Measurements from ENCODE around the gene KIF21B.
"Not testable (repeated sequence)": the region's sequence is repeated elsewhere in the genome, so short reads cannot be mapped to it uniquely, and the experiment has no call there.

KIF21B gene

DNA sequence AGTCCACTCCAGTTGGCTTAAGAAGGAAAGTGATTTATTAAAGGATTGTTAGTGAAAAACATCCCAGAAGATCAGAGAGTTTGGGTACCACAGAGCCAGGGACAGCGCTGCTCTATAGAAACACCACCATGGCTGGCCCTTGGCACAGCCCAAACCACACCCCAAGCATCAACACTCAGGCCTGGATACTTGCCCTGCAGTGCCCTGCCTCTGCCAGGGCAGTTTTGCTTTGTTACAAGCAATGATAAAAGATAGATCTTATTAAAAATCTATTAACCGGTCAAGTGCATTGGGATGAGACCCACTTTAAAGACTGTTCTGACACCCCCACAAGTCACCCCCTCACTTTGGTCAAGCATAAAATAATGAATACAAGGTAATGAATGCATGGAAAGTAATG lies 56.6 kb downstream of the KIF21B start:
- no peak overlapping the region for H3K27ac ChIP-seq (ENCODE audit: low read length)
- H3K9me3 ChIP-seq (ENCODE audit: insufficient read depth, low read depth, low read length): no peaks in the 10 kb centered on the region
- no peak overlapping the region for H3K4me3 ChIP-seq (ENCODE audit: low read length)
- no peak overlapping the region for H3K9ac ChIP-seq (ENCODE audit: low read depth, low read length)
- H3K27me3 ChIP-seq (ENCODE audit: insufficient read depth, low read length): no peaks in the 10 kb centered on the region
- H3K36me3 ChIP-seq (ENCODE audit: insufficient read depth, low read depth, low read length): no peaks in the 10 kb centered on the region
- H3K4me1 ChIP-seq (ENCODE audit: insufficient read depth, low read length): no peaks in the 10 kb centered on the region

DNA sequence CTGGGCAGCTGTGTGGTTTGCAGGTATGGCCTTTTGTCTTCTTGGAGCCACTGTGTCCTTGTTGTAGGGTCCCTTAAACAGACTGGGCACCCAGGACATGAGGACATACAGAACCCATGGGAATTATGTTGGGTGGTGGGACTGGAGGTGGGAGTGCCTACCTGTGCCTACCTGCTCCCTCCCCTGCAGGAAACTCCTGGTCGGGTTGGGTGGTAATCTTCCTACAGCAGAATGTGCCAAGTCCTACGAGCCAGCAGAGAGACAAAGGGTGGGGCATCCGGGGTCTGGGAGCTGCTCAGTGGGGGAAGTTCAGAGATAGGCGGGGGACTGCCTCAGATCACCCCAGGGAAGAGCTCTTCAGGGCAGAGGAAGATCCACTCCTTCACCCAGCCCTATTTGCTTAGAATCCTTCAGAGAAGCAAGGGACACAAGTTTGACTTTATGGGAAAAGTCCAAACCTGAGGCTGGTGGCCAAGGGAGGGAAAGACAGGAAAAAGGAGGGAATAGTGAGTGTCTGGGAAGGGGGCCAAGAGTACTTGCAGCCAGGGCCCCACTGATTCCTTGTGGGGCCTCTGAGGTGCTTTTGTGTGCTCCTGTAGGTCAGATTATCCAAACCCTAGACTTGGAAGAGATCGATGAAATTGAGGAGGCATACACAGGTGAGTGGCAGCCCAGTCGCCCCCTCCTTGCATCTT lies 58.3 kb downstream of the KIF21B start:
- Histone ChIP-seq H3K27me3 (ENCODE audit: insufficient read depth, low read length) (no peaks in the 10 kb centered on the region), H3K27ac (ENCODE audit: low read length) (no peak overlapping the region), H3K4me3 (ENCODE audit: low read length) (no peak overlapping the region), H3K36me3 (ENCODE audit: insufficient read depth, low read depth, low read length) (no peaks in the 10 kb centered on the region), H3K4me1 (ENCODE audit: insufficient read depth, low read length) (no peaks in the 10 kb centered on the region), H3K9me3 (ENCODE audit: insufficient read depth, low read depth, low read length) (no peaks in the 10 kb centered on the region), H3K9ac (ENCODE audit: low read depth, low read length) (no peak overlapping the region)

DNA sequence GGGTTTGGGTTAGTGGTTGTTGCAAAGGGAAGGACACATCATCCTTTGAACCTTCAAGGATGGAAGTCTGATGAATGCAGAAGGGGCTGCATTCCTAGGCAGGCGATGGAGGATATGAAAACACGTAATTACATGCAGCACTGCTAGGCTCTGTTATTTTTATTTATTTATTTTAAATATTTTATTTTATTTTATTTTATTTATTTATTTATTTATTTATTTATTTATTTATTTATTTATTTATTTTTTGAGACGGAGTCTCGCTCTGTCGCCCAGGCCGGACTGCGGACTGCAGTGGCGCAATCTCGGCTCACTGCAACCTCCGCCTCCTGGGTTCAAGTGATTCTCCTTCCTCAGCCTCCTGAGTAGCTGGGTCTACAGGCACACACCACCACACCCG lies 59.6 kb downstream of the KIF21B start:
- not testable (repeated sequence) for H3K27me3 ChIP-seq (ENCODE audit: insufficient read depth, low read length); H3K9me3 ChIP-seq (ENCODE audit: insufficient read depth, low read depth, low read length); H3K9ac ChIP-seq (ENCODE audit: low read depth, low read length); H3K27ac ChIP-seq (ENCODE audit: low read length); H3K4me3 ChIP-seq (ENCODE audit: low read length); H3K4me1 ChIP-seq (ENCODE audit: insufficient read depth, low read length); H3K36me3 ChIP-seq (ENCODE audit: insufficient read depth, low read depth, low read length)

DNA sequence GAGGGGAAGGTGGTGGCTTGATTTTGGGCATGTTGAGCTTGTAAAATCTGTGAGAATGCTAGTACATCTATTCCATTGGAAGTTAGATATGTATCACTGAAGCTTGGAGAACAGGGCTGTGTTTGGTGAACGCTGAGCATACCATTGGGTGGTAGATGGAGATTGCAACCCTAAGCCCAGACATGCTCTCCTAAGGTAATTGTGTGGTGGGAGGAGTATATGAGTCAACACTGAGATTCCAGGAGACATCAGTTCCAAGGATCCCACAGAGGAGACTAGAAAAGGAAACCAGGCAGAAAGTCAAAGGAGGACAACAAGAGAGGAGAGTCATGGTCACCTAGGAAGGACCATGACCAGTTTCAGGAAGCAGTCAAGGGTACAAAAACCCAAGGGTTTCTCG lies 60.4 kb downstream of the KIF21B start:
- Histone ChIP-seq H3K4me1 (ENCODE audit: insufficient read depth, low read length) (no peaks in the 10 kb centered on the region), H3K9me3 (ENCODE audit: insufficient read depth, low read depth, low read length) (no peaks in the 10 kb centered on the region), H3K4me3 (ENCODE audit: low read length) (no peak overlapping the region), H3K27ac (ENCODE audit: low read length) (no peak overlapping the region), H3K9ac (ENCODE audit: low read depth, low read length) (no peak overlapping the region), H3K36me3 (ENCODE audit: insufficient read depth, low read depth, low read length) (no peaks in the 10 kb centered on the region), H3K27me3 (ENCODE audit: insufficient read depth, low read length) (no peaks in the 10 kb centered on the region)

DNA sequence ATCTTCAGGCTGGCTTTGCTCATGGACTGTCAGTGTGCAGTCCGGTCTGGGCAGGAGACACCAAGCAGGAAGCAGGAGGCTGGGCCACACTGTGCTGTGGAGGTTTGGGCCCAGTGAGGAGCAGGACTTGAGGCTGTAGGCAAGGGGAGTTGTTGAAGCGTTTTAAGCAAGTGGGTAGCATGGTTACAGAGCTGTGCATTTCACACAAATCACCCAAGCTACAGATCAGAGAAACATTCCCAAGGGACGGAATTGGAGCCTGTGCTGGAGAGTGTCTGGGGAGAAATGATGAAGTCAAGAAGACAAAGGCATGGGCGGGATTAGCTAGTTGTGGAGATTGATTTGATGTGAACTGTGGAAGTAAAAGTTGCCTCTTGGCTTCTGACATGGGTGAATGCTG lies 60.9 kb downstream of the KIF21B start:
- Histone ChIP-seq H3K4me3 (ENCODE audit: low read length) (no peak overlapping the region), H3K27me3 (ENCODE audit: insufficient read depth, low read length) (no peaks in the 10 kb centered on the region), H3K27ac (ENCODE audit: low read length) (no peak overlapping the region), H3K36me3 (ENCODE audit: insufficient read depth, low read depth, low read length) (no peaks in the 10 kb centered on the region), H3K4me1 (ENCODE audit: insufficient read depth, low read length) (no peaks in the 10 kb centered on the region), H3K9me3 (ENCODE audit: insufficient read depth, low read depth, low read length) (no peaks in the 10 kb centered on the region), H3K9ac (ENCODE audit: low read depth, low read length) (no peak overlapping the region)

DNA sequence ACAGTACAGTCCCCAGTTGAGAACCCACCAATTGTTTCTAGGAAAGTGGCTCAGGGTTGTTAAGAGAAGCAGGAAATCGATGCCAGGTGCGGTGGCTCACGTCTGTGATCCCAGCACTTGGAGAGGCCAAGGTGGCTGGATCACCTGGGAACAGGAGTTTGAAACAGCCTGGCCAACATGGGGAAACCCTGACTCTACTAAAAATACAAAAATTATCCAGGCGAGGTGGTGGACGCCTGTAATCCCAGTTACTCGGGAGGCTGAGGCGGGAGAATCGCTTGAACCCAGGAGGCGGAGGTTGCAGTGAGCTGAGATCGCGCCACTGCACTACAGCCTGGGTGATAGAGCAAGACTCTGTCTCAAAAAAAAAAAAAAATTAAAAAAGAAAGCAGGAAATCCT lies 61.4 kb downstream of the KIF21B start:
- H3K4me1 ChIP-seq (ENCODE audit: insufficient read depth, low read length); H3K27me3 ChIP-seq (ENCODE audit: insufficient read depth, low read length); H3K4me3 ChIP-seq (ENCODE audit: low read length); H3K36me3 ChIP-seq (ENCODE audit: insufficient read depth, low read depth, low read length); H3K9me3 ChIP-seq (ENCODE audit: insufficient read depth, low read depth, low read length); H3K27ac ChIP-seq (ENCODE audit: low read length); H3K9ac ChIP-seq (ENCODE audit: low read depth, low read length): not testable (repeated sequence)

DNA sequence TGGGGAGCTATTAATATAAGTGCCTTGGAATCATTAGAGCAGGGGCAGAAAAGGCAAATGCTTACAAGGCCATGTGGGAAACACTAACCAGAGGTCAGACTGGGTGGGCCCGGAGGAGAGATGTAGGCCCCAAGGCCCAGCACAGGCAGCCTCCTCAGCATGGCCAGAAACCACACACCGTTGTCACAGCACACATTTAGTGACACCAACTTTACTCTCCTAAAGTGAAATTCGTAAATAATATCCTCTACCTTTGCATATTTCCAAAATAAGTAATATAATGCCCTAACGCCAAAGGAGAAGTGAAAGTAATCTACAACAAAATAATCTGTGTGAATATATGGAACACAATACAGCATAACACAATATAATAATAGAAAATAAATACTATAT lies 62.6 kb downstream of the KIF21B start:
- Histone ChIP-seq H3K36me3 (ENCODE audit: insufficient read depth, low read depth, low read length) (no peaks in the 10 kb centered on the region), H3K27me3 (ENCODE audit: insufficient read depth, low read length) (no peaks in the 10 kb centered on the region), H3K27ac (ENCODE audit: low read length) (no peak overlapping the region), H3K4me1 (ENCODE audit: insufficient read depth, low read length) (no peaks in the 10 kb centered on the region), H3K4me3 (ENCODE audit: low read length) (no peak overlapping the region), H3K9ac (ENCODE audit: low read depth, low read length) (no peak overlapping the region), H3K9me3 (ENCODE audit: insufficient read depth, low read depth, low read length) (no peaks in the 10 kb centered on the region)

DNA sequence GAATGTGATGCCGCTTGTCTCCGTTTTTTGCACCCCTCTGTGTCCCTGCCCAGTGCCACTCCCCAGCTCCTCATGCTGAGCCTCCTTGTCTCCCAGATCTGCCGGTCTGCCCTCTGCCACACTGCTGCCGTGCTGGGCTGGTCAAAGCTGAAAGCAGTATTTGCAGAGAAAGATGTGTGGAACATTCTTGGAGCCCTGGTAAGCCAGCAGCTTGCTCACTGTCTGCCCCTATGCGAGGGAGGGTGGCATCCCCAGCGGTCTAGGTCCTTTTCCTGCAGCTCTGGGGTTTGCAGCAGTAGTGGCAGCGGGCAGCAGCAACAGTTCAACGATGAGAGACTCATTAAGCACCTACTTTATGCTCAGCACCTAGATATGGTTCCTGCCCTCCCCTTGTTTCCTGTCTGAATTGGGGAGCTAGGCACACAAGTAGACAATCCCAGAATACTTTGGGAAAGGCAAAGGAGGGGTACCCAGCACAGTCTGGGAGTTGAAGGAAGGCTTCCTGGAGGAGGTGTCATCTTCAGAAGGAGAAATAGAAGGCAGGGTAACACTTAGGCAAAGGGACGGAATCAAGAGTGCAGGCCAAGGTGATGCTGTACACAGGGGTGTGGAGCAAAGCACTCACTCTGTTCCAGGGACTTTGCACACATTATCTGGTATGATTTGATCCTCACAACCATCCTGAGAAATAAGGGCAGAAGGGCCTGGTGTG lies 63.1 kb downstream of the KIF21B start:
- H3K4me1 ChIP-seq (ENCODE audit: insufficient read depth, low read length): no peaks in the 10 kb centered on the region
- no peak overlapping the region for H3K4me3 ChIP-seq (ENCODE audit: low read length)
- no peaks in the 10 kb centered on the region for H3K9me3 ChIP-seq (ENCODE audit: insufficient read depth, low read depth, low read length)
- H3K27ac ChIP-seq (ENCODE audit: low read length): no peak overlapping the region
- no peak overlapping the region for H3K9ac ChIP-seq (ENCODE audit: low read depth, low read length)
- no peaks in the 10 kb centered on the region for H3K27me3 ChIP-seq (ENCODE audit: insufficient read depth, low read length)
- no peaks in the 10 kb centered on the region for H3K36me3 ChIP-seq (ENCODE audit: insufficient read depth, low read depth, low read length)

DNA sequence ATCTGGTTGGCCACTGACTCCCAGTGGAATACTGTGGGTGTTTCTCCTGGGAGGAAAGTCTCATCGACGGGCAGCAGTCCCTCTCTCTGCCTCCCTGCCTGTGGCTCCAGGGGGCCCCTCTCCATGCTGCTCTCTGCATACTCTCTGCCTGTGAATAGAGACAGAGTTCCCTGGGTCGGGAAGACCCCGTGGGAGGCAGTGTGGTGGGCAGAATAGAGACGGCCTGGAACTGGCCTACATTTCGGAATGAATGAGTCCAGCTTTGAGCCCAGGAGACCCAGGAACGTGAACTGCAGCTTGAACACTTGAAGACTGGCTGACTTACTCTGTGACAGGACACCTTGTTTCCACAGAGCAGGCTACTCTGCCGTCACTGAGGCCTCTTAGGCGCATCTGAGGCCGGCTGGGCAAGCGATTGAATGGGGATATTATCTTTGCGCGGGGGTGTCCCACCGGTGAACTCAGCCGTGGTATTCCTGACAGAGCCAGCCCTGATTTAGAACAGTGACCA lies 64.0 kb downstream of the KIF21B start:
- H3K9me3 ChIP-seq (ENCODE audit: insufficient read depth, low read depth, low read length): no peaks in the 10 kb centered on the region
- H3K27me3 ChIP-seq (ENCODE audit: insufficient read depth, low read length): no peaks in the 10 kb centered on the region
- H3K9ac ChIP-seq (ENCODE audit: low read depth, low read length): no peak overlapping the region
- no peaks in the 10 kb centered on the region for H3K36me3 ChIP-seq (ENCODE audit: insufficient read depth, low read depth, low read length)
- no peak overlapping the region for H3K4me3 ChIP-seq (ENCODE audit: low read length)
- no peaks in the 10 kb centered on the region for H3K4me1 ChIP-seq (ENCODE audit: insufficient read depth, low read length)
- H3K27ac ChIP-seq (ENCODE audit: low read length): no peak overlapping the region

DNA sequence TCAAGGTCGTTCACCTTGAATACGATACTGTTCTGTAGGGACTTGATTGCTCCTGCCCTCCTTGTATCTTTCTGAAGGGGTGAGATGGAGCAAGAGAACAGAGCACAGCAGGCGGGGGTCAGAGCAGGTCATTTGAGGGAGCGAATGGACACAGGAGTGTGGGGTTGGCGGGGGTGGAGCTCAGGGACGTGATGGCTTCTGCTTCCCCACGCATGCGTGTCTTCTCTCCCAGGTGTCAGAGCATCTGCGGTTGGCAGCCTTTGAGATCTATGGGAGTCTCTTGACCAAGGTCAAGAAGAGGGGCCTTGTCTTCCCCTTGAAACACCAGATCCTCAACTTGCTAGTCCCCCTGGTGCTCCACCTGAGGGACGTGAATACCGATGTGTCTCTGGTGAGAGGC lies 64.9 kb downstream of the KIF21B start:
- Histone ChIP-seq H3K4me3 (ENCODE audit: low read length) (no peak overlapping the region), H3K27ac (ENCODE audit: low read length) (no peak overlapping the region), H3K27me3 (ENCODE audit: insufficient read depth, low read length) (no peaks in the 10 kb centered on the region), H3K4me1 (ENCODE audit: insufficient read depth, low read length) (no peaks in the 10 kb centered on the region), H3K9ac (ENCODE audit: low read depth, low read length) (no peak overlapping the region), H3K36me3 (ENCODE audit: insufficient read depth, low read depth, low read length) (no peaks in the 10 kb centered on the region), H3K9me3 (ENCODE audit: insufficient read depth, low read depth, low read length) (no peaks in the 10 kb centered on the region)

DNA sequence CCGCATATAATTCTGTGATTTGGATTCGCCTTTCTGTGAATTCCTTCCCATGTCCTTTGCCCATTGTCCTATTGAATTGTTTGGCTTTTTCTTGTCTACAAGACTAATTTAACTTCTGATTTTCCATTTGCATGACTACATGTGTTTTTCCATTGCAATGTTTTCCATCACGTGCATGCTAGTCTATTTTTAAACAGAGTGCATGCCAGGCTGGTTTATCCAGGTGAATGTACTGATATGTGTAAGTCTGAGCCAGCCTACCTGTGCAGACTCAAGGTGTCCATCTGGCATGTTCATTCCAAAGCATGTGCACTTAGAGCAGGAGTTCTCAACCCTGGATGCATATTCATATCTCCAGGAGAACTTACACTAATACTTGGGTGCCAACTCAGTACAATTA lies 69.1 kb downstream of the KIF21B start:
- H3K4me3 ChIP-seq (ENCODE audit: low read length): no peak overlapping the region
- no peaks in the 10 kb centered on the region for H3K4me1 ChIP-seq (ENCODE audit: insufficient read depth, low read length)
- H3K27ac ChIP-seq (ENCODE audit: low read length): no peak overlapping the region
- H3K9me3 ChIP-seq (ENCODE audit: insufficient read depth, low read depth, low read length): no peaks in the 10 kb centered on the region
- no peaks in the 10 kb centered on the region for H3K36me3 ChIP-seq (ENCODE audit: insufficient read depth, low read depth, low read length)
- no peaks in the 10 kb centered on the region for H3K27me3 ChIP-seq (ENCODE audit: insufficient read depth, low read length)
- no peak overlapping the region for H3K9ac ChIP-seq (ENCODE audit: low read depth, low read length)

DNA sequence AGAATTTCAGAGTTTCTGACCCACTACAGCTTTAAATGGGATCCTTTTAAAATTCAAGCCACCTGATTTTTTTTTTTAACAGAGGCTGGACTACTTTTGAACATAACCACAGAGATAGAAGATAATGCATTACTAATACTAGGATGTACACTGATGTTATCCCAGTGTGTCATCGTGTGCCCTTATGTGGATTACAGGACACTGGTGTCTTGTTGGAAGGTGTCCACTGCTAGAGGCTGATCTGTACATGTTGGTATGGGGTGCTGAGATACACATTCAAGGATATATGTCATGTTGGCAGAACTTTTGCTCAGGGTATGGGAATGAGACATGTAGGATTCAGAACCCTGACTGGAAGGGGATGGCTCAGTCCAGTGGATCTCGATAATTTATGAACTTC lies 72.5 kb downstream of the KIF21B start:
- Histone ChIP-seq H3K9ac (ENCODE audit: low read depth, low read length) (no peak overlapping the region), H3K36me3 (ENCODE audit: insufficient read depth, low read depth, low read length) (no peaks in the 10 kb centered on the region), H3K4me3 (ENCODE audit: low read length) (no peak overlapping the region), H3K27ac (ENCODE audit: low read length) (no peak overlapping the region), H3K27me3 (ENCODE audit: insufficient read depth, low read length) (no peaks in the 10 kb centered on the region), H3K4me1 (ENCODE audit: insufficient read depth, low read length) (no peaks in the 10 kb centered on the region), H3K9me3 (ENCODE audit: insufficient read depth, low read depth, low read length) (peaks cover 13% of the 10 kb centered on the region)

Data from iPS-20b (cell line).